Ishikawa (cell line): ENCODE measurements around the gene DGKZ.

Experiments used
- CREB1 ChIP-seq: IDR thresholded peaks from 2 replicates; pipeline ENCODE4 v1.6.1; 2012; ENCODE audit warnings: low read depth
- EGR1 ChIP-seq: IDR thresholded peaks from 2 replicates; pipeline ENCODE4 v1.6.1; 2012
- EP300 ChIP-seq: IDR thresholded peaks from 2 replicates; pipeline ENCODE4 v1.6.1; 2012; ENCODE audit warnings: borderline replicate concordance
- NFIC ChIP-seq: IDR thresholded peaks from 2 replicates; pipeline ENCODE4 v1.6.1; 2012
- TAF1 ChIP-seq: IDR thresholded peaks from 2 replicates; pipeline ENCODE4 v1.6.1; 2012; ENCODE audit warnings: low read depth, mild to moderate bottlenecking
- TCF12 ChIP-seq: IDR thresholded peaks from 2 replicates; pipeline ENCODE4 v1.6.1; 2012; ENCODE audit warnings: low read depth
- TEAD4 ChIP-seq: IDR thresholded peaks from 2 replicates; pipeline ENCODE4 v1.6.1; 2012
- YY1 ChIP-seq: IDR thresholded peaks from 2 replicates; pipeline ENCODE4 v1.6.1; 2012; ENCODE audit warnings: low read depth
- ZBTB7A ChIP-seq: IDR thresholded peaks from 2 replicates; pipeline ENCODE4 v1.6.1; 2012; ENCODE audit warnings: low read depth
- TF ChIP-seq, protein P1 (sequence below): IDR thresholded peaks from 2 replicates; pipeline ENCODE4 v1.6.1; 2012

DNA sequence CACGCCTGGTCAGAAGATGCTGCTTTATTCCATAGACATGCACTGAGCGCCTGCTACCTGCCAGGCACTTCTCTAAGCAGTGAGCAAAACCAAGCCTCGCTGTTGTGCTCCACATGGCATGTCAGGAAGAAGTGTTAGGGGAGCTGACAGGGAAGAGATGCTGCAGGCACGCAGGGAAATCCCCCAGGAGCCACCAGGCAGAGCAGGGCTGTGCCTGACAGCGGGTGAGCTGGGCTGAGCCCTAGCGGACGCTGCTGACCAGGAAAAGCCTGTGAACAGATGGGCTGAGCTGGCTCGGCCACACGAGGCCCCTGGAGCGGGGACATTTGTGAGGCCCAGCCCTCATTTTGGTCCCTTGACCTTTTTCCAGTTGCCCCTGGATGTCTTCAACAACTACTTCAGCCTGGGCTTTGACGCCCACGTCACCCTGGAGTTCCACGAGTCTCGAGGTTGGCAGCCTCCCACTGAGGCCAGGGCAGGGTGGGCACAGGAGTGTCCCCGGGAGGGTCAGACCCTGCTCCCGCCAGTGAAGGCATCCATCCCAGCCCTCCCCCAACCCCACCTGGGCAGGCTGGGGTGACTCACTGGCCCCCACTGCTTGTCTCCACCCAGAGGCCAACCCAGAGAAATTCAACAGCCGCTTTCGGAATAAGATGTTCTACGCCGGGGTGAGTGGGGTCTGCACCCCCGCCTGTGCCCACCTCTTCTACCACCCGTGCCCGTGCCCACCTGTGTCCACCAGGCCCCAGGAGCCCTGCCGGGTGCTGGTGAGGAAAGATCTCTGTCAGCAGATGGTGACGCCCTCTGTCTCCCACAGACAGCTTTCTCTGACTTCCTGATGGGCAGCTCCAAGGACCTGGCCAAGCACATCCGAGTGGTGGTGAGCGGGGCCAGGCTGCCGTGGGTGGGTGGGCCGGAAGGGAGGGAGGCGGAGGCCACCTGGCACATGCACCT, 26.8 kb downstream of the DGKZ start:
- TF ChIP-seq YY1: no peak
- TF ChIP-seq EGR1: no peak
- TF ChIP-seq, protein P1, sequence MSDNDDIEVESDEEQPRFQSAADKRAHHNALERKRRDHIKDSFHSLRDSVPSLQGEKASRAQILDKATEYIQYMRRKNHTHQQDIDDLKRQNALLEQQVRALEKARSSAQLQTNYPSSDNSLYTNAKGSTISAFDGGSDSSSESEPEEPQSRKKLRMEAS: no peak
- no peak for TF ChIP-seq TEAD4
- no peak for TF ChIP-seq EP300
- no peak for TF ChIP-seq TAF1
- no peak for TF ChIP-seq ZBTB7A
- no peak for TF ChIP-seq TCF12
- no peak for TF ChIP-seq CREB1
- no peak for TF ChIP-seq NFIC
